ENCODE results near the gene USP51.
"Not testable (repeated sequence)": the region's sequence is repeated elsewhere in the genome, so short reads cannot be mapped to it uniquely, and the experiment has no call there.

USP51 gene

DNA sequence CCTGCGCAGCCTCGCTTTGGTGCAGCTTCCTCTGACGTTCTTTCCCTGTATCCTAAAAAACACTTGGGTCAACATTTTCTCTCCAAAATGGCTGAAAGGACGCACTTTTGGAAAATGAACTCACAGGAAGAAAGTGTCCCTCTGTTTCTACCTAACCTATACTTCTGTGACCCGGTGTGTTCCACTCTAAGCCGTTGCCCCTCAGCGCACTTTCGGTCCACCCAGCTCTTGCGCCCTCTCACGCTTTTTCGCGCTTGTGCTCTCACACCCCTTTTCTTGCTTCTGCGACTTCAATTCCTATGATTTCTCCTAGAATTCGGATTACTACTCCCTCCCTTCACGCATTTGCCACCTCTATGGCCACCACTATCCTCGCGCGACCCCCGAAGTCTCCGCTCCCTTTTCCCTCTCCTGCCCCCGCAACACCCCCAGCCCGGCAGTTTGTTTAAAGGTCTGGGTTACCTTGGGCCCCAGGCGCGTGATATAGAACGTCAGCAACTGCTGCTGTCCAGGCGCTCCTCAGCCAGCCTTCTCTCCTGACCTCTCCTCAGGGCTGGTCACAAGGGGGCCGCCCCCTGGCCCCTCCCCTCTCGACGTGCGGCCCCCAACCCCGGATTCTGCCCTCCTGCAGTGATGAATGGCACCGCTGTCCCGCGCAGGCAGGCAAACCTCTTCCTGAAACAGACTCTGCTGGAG, at the start of gene USP51:
USP51 (minus strand) TSS at position 535 of the 696 bp plus-strand sequence. CDS start 909 bp downstream, outside the sequence.
- DNase-seq (ENCODE audit: low read depth), result no peak

DNA sequence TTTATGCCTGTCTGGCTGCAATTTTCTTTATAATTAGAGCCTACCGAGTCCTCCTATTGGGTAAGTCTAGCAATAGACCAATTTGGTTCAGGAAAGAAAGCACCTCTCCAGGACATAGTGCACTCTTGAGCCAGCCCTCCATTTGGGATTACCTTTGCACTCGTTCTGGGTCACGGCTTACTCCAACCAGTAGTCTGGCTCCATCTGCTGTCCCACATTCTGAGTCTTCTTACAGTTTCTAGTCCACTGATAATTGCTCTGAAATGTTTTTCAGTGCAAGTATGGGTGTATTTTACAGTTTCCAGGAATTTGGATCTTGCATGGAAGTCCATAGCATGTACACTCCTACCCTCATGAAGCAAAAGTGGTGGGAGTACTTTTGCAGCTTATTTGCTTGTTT, 34.8 kb upstream of the USP51 start:
- no peak for DNase-seq (ENCODE audit: low read depth)

DNA sequence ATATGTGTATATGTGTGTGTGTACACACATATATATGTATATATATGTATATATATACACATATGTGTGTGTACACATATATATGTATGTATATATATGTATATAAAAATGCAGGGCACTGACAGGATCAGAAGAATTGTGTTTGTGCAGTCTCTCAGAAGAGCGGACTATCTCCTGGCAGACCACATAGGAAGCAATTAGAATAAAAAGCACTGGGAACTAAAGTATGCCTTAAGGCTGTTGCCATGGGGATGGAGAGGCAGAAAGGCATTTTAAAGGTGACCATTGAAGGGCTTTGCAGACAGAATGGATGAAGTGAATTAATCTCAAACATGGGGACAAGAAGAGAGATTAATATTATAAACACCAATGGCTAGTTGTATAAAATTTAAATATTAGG, 33.7 kb upstream of the USP51 start:
- DNase-seq (ENCODE audit: low read depth), result no peak

DNA sequence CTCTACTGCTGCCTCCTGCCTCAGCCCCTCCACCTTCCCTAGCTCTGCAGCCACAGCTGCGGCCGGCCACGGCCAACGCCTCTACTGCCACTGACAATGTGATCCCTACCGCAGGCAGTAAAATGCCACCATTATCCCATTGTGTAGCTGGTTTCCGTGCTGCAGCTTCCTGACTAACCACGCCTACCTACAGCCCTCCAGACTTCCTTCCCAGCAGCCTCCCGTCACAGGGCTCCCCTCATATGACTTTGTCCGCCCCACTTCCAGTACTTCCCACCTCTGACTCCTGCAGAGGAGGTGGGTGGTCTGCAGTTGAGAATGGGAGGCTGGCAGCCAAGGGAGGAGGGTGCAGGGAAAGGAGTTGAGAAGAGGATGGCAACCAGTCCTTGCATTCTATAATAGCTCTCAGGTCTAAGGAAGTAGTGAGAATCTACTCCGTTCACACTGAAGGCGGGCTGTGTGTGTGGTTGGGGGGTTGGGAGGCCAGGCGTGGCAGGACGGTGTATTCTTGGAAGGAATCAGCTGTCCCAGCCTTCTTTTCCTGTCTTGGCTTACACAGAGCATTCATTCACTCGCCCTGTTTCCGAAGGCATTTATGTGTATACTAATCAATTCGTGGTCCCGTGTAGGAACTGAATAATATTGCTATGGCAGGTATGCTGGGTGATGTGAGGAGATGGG, 33.1 kb upstream of the USP51 start:
- DNase-seq (ENCODE audit: low read depth), result no peak

DNA sequence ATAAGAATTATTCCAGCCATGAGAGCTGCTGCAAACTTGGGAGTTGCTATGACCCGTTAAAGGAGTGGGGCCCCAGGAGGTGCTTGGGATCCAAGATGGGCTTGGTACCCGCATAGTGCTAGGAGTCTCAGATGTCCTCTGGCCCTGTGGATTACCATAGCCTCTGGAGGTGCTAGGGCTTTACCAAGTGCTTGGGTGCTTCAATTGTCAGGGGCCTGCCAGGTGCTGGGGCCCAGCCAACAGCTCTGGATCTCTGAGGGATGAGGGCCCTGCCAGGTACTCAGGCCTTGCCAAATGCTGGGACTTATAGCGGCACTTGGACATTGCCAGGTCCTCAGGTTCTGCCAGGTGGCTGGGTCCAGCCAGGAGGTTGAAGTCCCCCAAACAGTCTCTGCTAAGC, 32.0 kb upstream of the USP51 start:
- DNase-seq (ENCODE audit: low read depth), result no peak

DNA sequence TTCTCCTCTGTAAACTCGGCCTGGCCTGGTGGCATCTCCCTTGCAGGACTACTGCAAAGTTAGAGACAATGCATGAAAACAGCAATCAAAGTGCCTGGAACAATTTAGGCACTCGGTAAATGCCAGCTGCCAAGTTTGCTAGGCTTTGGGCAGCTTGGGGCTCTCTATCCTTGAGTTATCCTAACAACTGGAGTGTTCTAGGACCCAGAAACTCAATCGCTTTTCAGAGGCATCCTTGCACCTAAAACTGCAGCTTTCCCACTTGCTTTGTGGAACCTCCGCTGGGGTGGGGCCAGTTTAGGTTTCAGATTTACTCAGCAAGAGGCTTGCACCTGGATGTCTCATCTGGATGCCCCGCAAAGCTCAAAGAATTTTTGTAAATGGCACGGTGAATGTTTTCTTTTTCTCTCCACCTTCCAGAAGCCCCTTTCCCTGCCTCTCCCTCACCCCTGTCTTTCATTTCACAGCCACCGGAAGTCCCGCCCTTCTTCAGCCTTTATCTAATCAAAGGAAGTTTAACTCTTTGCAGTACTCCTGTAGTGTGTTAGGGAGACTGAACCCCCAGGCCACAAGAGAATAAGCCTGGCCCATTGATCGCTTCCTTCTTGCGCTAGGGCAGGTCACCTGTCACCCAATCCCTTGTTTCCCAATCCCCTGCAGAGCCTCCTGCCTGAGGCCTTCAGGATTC, 27.3 kb upstream of the USP51 start:
- DNase-seq (ENCODE audit: low read depth), result not testable (repeated sequence)

DNA sequence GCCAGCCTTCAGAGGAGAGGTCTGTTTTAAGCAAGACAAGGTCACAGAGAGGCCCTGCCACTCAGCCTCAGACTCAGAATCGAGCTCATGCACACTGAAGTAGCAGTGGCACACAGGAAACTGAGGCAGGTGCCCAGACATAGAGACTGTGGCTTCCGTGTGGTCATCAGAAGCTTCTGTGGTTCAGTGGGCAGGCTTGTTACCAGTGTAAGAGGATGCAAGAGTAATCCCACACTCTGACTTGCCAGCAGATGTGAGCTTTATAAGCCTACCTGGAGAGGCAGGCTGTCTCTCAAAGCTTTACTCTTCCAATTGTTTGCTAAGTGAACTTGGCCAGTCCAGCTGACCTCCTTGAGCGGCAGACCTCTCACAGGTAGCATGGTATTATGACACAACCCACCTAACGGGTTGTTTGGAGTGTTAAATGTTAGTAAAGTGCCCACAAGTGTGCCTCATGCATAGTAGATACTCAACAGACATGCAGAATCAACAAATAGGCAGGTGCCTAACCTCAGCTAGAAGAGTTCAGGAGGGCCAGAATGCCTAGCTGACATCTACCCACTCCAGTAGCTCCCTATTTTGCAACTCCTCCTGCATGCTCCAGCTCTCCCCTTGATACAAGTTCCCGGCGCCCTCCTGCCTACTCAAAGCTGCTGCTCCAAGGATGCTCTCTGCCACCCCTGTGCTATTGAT, 23.5 kb upstream of the USP51 start:
- not testable (repeated sequence) for DNase-seq (ENCODE audit: low read depth)

DNA sequence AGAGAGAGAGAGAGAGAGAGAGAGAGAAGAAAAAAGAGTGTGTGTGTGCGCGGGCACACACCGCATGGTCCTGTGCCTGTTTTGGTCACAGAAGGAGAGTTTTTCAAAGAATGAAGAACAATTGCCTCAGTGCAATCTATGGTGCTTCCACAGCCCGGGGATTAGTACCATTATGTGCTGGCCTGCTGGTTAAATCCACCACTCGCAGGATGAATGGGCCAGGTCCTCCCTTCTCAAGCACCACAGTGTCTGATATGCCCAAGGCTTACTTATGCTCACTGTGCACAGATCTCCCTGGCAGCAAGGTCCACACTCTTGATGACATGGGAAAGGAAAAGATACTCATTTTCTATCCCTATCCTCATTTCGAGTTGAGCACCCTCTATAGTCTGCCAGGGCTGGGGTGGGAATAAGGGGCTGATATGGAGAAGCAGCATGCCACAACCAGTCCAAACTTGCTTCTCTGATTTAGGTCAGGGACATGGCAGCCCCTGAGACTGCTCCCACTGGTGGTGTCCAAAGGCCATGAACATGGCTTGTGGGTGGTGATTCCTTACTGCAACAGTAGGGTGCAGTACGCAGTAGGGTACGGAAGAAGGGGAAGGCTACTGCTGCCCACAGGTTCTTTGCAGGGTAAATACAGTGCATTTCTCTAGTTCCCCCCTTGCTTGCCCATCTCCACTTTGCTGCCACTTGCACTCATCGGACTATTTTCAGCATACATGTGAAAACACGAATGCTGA, 18.9 kb upstream of the USP51 start:
- DNase-seq (ENCODE audit: low read depth), result not testable (repeated sequence)

DNA sequence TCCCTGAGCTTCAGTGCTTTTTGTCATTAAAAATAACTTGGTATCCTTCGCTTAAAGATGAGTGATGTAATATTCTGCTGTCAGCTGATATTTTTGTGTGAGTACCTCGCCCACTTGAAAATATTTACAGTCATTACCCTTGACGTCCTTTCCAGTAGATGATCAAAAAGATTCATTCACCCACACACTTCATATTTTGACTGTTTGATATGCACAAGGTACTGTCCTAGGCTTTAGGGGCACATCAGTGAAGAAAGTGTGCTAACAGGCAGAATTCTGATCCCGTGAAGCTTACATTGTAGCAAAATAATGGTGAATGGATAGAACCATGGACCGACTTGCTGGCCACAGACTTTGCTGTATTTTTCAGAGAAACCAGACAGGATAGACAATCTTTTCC, 18.1 kb upstream of the USP51 start:
- DNase-seq (ENCODE audit: low read depth), result not testable (repeated sequence)

DNA sequence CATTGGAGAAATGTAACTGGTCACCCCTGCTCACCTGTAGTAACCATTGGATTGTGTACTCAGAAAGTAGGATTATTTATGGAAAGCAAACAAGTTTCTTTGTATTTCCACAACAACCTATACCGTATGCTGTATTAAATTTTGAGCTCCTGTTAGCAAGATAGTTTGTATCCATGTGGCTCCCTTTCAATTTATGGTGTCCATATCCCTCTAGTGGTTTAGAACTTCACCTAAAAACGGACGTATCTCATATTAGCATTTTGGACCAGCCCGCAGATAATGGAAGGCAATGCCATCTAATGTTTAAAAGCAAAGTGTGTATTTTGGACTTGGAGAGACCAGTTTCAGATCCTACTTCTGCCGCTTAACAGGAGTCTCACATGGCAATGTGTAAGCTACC, 17.4 kb upstream of the USP51 start:
- DNase-seq (ENCODE audit: low read depth), result not testable (repeated sequence)

DNA sequence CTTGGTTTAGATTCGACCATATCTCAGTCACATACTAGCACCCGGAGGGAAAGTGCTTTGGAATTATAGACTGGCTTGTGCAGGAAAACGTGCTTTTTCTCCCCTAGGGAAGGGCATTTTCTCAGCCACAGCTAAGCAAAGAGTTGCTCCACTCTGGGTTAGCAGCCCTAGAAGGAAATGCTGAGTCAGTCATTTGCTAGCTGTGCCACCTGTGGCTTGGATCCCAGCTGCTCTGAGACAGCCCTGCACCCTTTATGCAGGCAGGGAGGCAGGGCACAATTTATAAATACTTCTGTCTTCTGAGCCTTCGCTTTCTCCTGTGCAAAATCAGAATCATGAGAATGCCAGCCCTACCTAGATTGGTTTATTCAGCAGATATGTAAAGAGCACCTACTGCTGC, 1.3 kb upstream of the USP51 start:
- no peak for DNase-seq (ENCODE audit: low read depth)

DNA sequence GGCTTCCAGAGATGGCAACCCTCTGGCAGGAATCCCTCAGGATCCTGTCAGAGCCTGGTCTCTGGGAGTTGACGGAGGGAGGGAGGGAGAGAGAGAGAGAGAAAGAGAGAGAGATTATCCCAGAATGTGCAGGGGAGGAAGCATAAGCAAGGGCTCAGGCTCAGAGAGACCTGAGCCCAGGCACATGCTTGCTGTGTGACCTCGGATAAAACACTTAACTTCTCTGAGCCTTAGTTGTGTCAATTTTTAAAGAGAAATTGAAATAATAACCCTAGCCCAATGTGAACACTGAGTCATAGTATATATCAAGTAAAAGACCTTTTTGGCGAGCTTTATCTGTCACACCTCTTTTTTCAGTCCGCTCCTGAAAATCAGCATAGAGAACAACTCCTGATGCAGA, 473 bp upstream of the USP51 start:
- DNase-seq (ENCODE audit: low read depth), result no peak

DNA sequence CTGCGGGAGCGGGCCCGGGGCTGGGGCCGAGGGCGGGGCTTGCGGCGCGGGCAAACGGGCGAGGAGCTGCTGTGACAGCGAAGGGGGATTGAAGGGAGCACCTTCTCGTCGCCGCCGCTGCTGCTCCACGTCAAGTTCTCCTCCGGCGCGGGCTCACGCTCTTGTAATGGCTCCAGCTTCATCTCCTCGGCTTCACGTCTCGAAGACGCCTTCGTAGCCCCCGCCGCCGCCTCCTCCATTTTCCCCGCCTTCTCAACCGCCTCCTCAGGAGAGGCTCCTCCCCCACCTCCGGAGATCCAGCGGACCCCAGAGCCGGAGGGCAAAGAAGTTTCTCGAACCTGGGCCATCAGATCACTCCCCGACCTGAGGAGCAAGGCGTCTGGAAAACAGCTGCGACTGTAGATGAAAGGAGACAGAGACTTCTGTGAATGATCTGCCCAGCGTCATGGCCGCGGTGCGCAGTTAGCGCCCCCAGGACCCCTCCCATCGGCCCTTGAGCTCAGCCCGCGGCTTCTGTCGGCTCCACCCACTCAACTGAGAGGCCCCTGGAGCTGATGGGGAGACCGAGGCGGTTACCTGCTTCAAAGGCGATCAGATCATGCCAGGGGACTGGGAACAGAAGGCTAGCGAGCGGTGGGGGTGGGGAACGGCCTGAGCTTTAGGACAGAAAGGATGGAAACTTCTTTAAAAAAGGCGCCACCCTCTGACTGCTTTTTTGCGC, 895 bp downstream of the USP51 start:
- DNase-seq (ENCODE audit: low read depth), result peak; percentile 3

DNA sequence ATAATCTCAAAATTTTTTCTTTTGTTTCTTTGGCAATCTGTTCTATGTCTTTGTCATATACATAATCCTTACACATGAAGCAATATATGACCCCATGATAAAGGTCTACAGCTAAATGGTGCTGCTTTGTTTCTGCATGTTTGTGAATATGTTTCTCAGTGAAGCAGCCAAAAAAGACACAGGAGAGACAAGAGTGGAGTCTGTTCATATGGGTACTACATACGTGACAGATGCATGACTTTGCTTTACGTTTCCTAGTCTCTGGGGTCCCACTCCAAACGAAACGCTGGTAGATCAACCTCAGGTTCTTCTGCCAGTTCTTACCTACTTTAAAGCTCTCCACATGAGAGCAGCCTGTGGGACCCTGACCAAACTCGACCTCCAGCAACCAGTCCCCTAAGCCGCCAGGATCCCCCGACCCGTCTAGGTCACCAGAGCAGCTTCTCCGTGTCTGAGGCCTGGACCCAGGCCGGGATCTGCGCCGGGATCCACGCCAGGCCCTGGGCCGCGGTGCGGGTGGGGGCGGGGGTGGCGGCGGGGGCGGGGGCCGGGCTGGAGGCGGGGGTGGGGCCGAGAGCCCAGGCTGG, 1.5 kb downstream of the USP51 start:
- no peak for DNase-seq (ENCODE audit: low read depth)

DNA sequence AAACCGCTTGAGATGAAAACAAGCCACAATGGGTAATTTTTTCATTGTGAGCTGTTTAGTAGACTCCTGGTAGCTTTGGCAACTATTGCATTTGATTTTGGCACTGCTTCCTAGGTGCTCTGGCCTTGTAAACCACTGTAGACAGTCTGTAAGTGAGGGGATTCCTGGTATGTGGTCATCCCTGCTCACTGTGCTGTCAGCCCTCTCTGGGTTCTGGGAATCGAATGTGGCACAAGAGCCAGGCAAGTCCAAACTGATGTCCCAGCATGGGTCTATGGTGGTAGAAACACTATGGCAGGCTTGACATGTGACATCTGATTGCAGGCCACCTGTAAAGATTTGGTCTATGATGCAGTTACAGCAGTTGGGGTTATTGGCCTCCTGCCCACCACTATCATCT, 2.5 kb downstream of the USP51 start:
- DNase-seq (ENCODE audit: low read depth), result no peak

DNA sequence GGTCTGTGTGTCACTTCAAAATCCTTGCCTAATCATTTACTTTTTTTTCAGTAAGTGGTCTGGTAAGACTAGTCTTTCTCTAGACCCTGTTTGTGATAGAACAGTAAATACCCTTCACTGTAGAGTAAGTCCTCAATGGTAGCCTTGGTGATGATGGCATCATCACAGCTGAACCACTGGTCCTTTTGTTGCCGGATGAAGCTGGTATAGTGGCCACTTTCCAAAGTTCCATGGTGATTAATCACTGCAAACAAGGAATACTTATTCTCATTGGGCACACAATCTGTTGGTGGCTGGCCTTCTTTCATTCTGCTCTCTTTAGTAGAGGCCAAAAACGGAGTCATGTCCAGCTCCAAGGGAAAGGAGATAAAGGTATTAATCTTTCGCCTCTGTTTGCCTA, 2.9 kb downstream of the USP51 start:
- DNase-seq (ENCODE audit: low read depth), result peak; percentile 0

DNA sequence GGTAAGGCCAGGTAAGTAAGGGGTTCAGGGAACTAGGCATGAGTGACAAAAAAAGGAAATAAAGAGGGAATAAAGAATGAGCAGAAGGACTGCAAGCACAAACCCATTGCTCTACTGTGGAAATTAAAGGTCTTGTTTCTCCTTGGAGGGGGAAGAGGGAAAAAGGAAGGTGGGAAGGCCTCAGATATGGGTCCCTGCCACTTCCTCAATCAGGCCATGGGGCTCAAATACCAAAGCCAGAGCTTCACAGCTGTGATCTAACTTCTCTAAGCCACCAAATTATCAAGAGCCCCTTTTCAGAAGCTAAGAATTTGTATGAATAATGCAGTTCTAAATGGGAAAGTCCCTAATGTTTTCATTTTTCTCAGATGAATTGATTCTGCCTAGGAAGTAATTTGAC, 4.7 kb downstream of the USP51 start:
- no peak for DNase-seq (ENCODE audit: low read depth)

DNA sequence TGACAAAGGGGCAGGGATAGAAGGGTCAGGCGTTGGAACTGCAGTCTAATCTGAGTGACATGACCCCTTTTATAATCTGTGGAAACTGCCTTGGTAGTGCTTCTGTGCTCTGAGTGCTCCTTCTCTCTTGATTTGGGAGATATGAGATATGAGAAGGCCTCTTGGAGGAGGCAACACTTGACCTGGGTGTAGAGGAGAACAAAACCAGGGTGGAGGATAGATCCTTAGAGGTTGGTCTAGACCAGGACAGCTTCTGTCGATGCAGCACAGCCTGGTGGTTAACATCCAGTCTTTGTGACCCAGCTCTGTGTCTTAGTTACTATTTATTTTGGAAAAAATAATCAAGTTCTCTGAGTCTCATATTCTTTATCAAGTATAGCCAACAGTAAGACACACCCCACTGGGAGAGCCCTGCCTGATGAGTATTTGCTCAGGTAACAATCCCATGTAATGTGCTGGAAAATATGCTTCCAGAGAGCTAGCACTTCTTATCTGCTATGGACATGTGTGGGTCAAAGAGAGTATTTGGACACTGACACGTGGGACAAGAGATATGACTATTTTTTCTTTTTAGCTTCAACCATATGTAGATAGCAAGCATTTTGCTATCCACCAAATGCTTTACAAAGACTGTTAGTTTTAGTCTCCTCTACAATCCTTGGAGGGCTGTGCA, 9.1 kb downstream of the USP51 start:
- DNase-seq (ENCODE audit: low read depth), result no peak

DNA sequence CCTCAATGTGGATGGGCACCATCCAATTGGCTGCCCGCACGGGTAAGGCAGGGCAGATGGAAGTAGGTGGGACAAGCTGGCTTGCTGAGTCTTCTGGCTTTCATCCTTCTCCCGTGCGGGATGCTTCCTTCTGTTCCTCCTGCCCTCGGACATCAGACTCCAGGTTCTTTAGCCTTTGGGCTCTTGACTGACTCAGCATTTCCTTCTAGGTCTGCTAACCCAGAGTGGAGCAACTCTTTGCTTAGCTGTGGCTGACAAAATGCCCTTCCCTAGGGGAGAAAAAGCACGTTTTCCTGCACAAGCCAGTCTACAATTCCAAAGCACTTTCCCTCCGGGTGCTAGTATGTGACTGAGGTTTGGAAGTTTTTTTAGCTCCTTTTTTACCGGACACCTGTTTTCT, 9.7 kb downstream of the USP51 start:
- DNase-seq (ENCODE audit: low read depth), result not testable (repeated sequence)

DNA sequence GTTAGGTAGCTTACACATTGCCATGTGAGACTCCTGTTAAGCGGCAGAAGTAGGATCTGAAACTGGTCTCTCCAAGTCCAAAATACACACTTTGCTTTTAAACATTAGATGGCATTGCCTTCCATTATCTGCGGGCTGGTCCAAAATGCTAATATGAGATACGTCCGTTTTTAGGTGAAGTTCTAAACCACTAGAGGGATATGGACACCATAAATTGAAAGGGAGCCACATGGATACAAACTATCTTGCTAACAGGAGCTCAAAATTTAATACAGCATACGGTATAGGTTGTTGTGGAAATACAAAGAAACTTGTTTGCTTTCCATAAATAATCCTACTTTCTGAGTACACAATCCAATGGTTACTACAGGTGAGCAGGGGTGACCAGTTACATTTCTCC, 23.9 kb downstream of the USP51 start:
- DNase-seq (ENCODE audit: low read depth), result not testable (repeated sequence)

Measured in HS-27A (cell line).